Esophagus muscularis mucosa (tissue), 4 donors: ENCODE data around the gene D2HGDH. TPM values are rescaled to one million over a fixed set of nuclear protein-coding genes. Genes with fewer than 3 reads are reported as not detected.
"Not testable (repeated sequence)": the region's sequence is repeated elsewhere in the genome, so short reads cannot be mapped to it uniquely, and the experiment has no call there.

Experiments
- DNase-seq: peaks from one replicate; pipeline ENCODE4 v3.0.0-alpha.2; 2017; ENCODE audit errors: extremely low spot score
- H3K27ac ChIP-seq, 4 donors: fragments of 200-600 bp; sonication (generic); replicated peaks in 1 of 4; 1 replicate in 3 of 4; 2 replicates in 1 of 4; pipeline ENCODE4 v1.5.1; 2016 to 2019; ENCODE audit warnings: mild to moderate bottlenecking in 1 of 4
- H3K27me3 ChIP-seq, 4 donors: fragments of 200-600 bp; sonication (generic); one replicate each; pipeline versions ENCODE4 v1.5.1 to v1.6.0; 2016 to 2019
- H3K36me3 ChIP-seq, 4 donors: fragments of 200-600 bp; sonication (generic); one replicate each; pipeline ENCODE4 v1.5.1; 2016 to 2019
- H3K4me1 ChIP-seq, 4 donors: fragments of 200-600 bp; sonication (generic); one replicate each; pipeline ENCODE4 v1.5.1; 2016 to 2019
- H3K4me3 ChIP-seq, 4 donors: fragments of 200-600 bp; sonication (generic); 1 replicate in 2 of 4; 2 replicates in 2 of 4; pipeline ENCODE4 v1.5.1; 2016 to 2019; ENCODE audit warnings: mild to moderate bottlenecking in 4 of 4, moderate library complexity in 1 of 4
- H3K9me3 ChIP-seq, 4 donors: fragments of 200-600 bp; sonication (generic); 1 replicate in 3 of 4; 2 replicates in 1 of 4; pipeline ENCODE4 v1.5.1; 2016 to 2019
- CTCF ChIP-seq, 3 experiments: fragments of 200-600 bp in 2 of 3; fragments of 450-650 bp in 1 of 3; sonication (generic) in 2 of 3; IDR thresholded peaks; one replicate each; pipeline ENCODE4 v1.5.1; 2017 to 2019; ENCODE audit warnings: antibody characterized with exemption in 3 of 3, mild to moderate bottlenecking in 2 of 3, moderate library complexity in 1 of 3
- EP300 ChIP-seq: sonication (generic); formaldehyde crosslinking; IDR thresholded peaks from one replicate; pipeline ENCODE4 v1.6.1; 2017; ENCODE audit warnings: antibody characterized with exemption
- POLR2A ChIP-seq: fragments of 450-650 bp; IDR thresholded peaks from one replicate; pipeline ENCODE4 v1.6.1; 2017; ENCODE audit warnings: antibody characterized with exemption, moderate library complexity, mild to moderate bottlenecking, low read depth
- POLR2AphosphoS5 ChIP-seq, 2 donors: sonication (generic); formaldehyde crosslinking; IDR thresholded peaks; one replicate each; pipeline ENCODE4 v1.6.1; 2017; ENCODE audit warnings: antibody characterized with exemption in 2 of 2
- WGBS: methylation state at CpG from one replicate; pipeline ENCODE4 v1.1.5; 2018; 5-methylcytosine and 5-hydroxymethylcytosine counted together
- intact Hi-C: fragments of 100-400 bp; cut with DNase I; formaldehyde crosslinking; loops from one replicate; pipeline ENCODE4 v1.15.1; 2023
- total RNA-seq, 4 donors: library from RNA; depleted of rRNA; stranded (reverse); fragments of >200 nt; gene quantifications; one replicate each; pipeline versions ENCODE4 v1.1.0 to v1.2.1, GENCODE V29; 2016

The D2HGDH gene
- total RNA-seq, 4 donors from 2014 or later: 10.9 to 16.3 (median 11.9) TPM

GRCh38 chr2:241742320-241742939 lies 8.0 kb downstream of the D2HGDH start:
- DNase-seq: no peak
- H3K27ac ChIP-seq: no peak overlapping the region
- H3K36me3 ChIP-seq: peaks cover 12 to 74% (median 37%) of the 10 kb centered on the region in 4 donors
- H3K4me3 ChIP-seq: no peak overlapping the region
- 96% methylated on average over 27 of the region's 28 CpGs for WGBS
- TF ChIP-seq CTCF (IDR thresholded peaks at IDR 0.05): no peak
- intact Hi-C loops: no loop called here
- no peaks in the 10 kb centered on the region for H3K27me3 ChIP-seq
- no peaks in the 10 kb centered on the region for H3K9me3 ChIP-seq
- H3K4me1 ChIP-seq: no peaks in the 10 kb centered on the region

GRCh38 chr2:241743008-241743407 lies 8.6 kb downstream of the D2HGDH start:
- H3K27ac ChIP-seq, DNase-seq, H3K4me3 ChIP-seq, H3K9me3 ChIP-seq, H3K27me3 ChIP-seq, intact Hi-C loops, H3K4me1 ChIP-seq: not testable (repeated sequence)
- 87% methylated on average over 10 of the region's 15 CpGs for WGBS
- H3K36me3 ChIP-seq: peaks cover 12 to 78% (median 37%) of the 10 kb centered on the region in 4 donors

- H3K36me3 ChIP-seq: peaks cover 12 to 77% (median 35%) of the 10 kb centered on the region in 4 donors
- WGBS: 90% methylated on average over 4 of the region's 16 CpGs
- H3K27me3 ChIP-seq: no peaks in the 10 kb centered on the region
- DNase-seq: no peak
- intact Hi-C loops: no loop called here
- H3K9me3 ChIP-seq: no peaks in the 10 kb centered on the region
- TF ChIP-seq EP300 (no peak), POLR2AphosphoS5 (IDR thresholded peaks at IDR 0.05) (no peak), POLR2A (no peak), CTCF (IDR thresholded peaks at IDR 0.05) (no peak)
- H3K27ac ChIP-seq: no peak overlapping the region
- no peak overlapping the region for H3K4me3 ChIP-seq
- no peaks in the 10 kb centered on the region for H3K4me1 ChIP-seq
Measured at GRCh38 chr2:241743620-241744019, 9.2 kb downstream of the D2HGDH start.

GRCh38 chr2:241744028-241744754 lies 9.8 kb downstream of the D2HGDH start:
- peaks cover 12 to 80% (median 38%) of the 10 kb centered on the region in 4 donors for H3K36me3 ChIP-seq
- 92% methylated on average over 13 of the region's 24 CpGs for WGBS

GRCh38 chr2:241745276-241745675 lies 10.8 kb downstream of the D2HGDH start:
- no peaks in the 10 kb centered on the region for H3K27me3 ChIP-seq
- H3K4me1 ChIP-seq: peaks cover 0 to 5% (median 1%) of the 10 kb centered on the region in 4 donors
- H3K9me3 ChIP-seq: no peaks in the 10 kb centered on the region
- no peak overlapping the region for H3K27ac ChIP-seq
- TF ChIP-seq EP300: no peak
- TF ChIP-seq POLR2A: no peak
- no peak for TF ChIP-seq POLR2AphosphoS5 (IDR thresholded peaks at IDR 0.05)
- no peak for TF ChIP-seq CTCF (IDR thresholded peaks at IDR 0.05)
- peaks cover 12 to 88% (median 46%) of the 10 kb centered on the region in 4 donors for H3K36me3 ChIP-seq
- intact Hi-C loops: no loop called here
- 96% methylated on average over 13 of the region's 13 CpGs for WGBS
- no peak overlapping the region for H3K4me3 ChIP-seq
- no peak for DNase-seq

More at GRCh38 chr2:241744028-241744754, 9.8 kb downstream of the D2HGDH start:
- intact Hi-C loops: no loop called here
- Histone ChIP-seq H3K9me3 (no peaks in the 10 kb centered on the region), H3K4me1 (no peaks in the 10 kb centered on the region), H3K4me3 (no peak overlapping the region), H3K27me3 (no peaks in the 10 kb centered on the region), H3K27ac (no peak overlapping the region)
- no peak for TF ChIP-seq CTCF (IDR thresholded peaks at IDR 0.05)
- TF ChIP-seq POLR2AphosphoS5 (IDR thresholded peaks at IDR 0.05): no peak
- no peak for TF ChIP-seq EP300
- no peak for TF ChIP-seq POLR2A
- no peak for DNase-seq
